Left lung (tissue), 10 donors: ENCODE data around the gene DSTYK. TPM values are rescaled to one million over a fixed set of nuclear protein-coding genes. Genes with fewer than 3 reads are reported as not detected.

Experiments used
- ATAC-seq: fragments of 200-7000 bp; cut with Tn5 transposase; one replicate; pipeline ENCODE4 v1.9.1; 2020; ENCODE audit warnings: moderate library complexity
- DNase-seq, 4 donors: peaks; one replicate each; pipeline ENCODE4 v3.0.0-alpha.2; 2013 to 2020
- H3K27ac ChIP-seq, 2 donors: fragments of 200-600 bp; sonication (generic) in 1 of 2; one replicate each; pipeline versions ENCODE4 v1.5.0 to v1.8.0; 2020 to 2021
- H3K27me3 ChIP-seq, 2 donors: fragments of 200-600 bp; sonication (generic) in 1 of 2; one replicate each; pipeline versions ENCODE4 v1.5.0 to v1.8.0; 2020 to 2021
- H3K36me3 ChIP-seq, 2 donors: fragments of 200-600 bp; sonication (generic) in 1 of 2; one replicate each; pipeline versions ENCODE4 v1.5.0 to v1.8.0; 2020 to 2021
- H3K4me1 ChIP-seq, 2 donors: fragments of 200-600 bp; one replicate each; pipeline ENCODE4 v1.8.0; 2021
- H3K4me3 ChIP-seq, 2 donors: fragments of 200-600 bp; sonication (generic) in 1 of 2; one replicate each; pipeline versions ENCODE4 v1.5.0 to v1.8.0; 2020 to 2021; ENCODE audit warnings: mild to moderate bottlenecking in 1 of 2
- H3K9me3 ChIP-seq, 2 donors: fragments of 200-600 bp; sonication (generic) in 1 of 2; one replicate each; pipeline versions ENCODE4 v1.5.0 to v1.8.0; 2020 to 2021
- CTCF ChIP-seq, 2 donors: fragments of 200-600 bp; sonication (generic) in 1 of 2; IDR thresholded peaks; one replicate each; pipeline versions ENCODE4 v1.5.0 to v1.8.0; 2021; ENCODE audit warnings: antibody characterized with exemption in 2 of 2
- intact Hi-C, 2 donors: fragments of 100-400 bp; cut with DNase I; formaldehyde crosslinking; loops; one replicate each; pipeline versions ENCODE4 v1.11.2 to v1.14.2; 2022
- polyA plus RNA-seq, 6 donors: library from polyadenylated mRNA; unstranded; fragments of 120-200 nt; gene quantifications; one replicate each; pipeline ENCODE4 v1.2.1, GENCODE V29; 2013; ENCODE audit not compliant: insufficient read length in 6 of 6
- total RNA-seq, 2 donors: library from RNA; stranded (reverse); fragmentation: NEBNext Ultra II Directional; extraction: Animal tissue kit (Norgen Biotek cat#: 25700); gene quantifications; one replicate each; pipeline ENCODE4 v1.2.1, GENCODE V29; 2021
- donor health status: DM: no; HTN: yes; CAD: no.
- donor health status: DM: no; HTN: no; CAD: no.

Gene DSTYK
- total and polyA plus RNA-seq, 8 donors: 11.1 to 18.4 (median 17.1) TPM

- Histone ChIP-seq H3K4me3 (no peak overlapping the region), H3K27ac (no peak overlapping the region), H3K9me3 (no peaks in the 10 kb centered on the region), H3K4me1 (peaks cover 10 to 16% of the 10 kb centered on the region in 2 donors), H3K36me3 (no peaks in the 10 kb centered on the region), H3K27me3 (no peaks in the 10 kb centered on the region)
- ATAC-seq (no peak), DNase-seq (no peak)
- no peak for TF ChIP-seq CTCF (IDR thresholded peaks at IDR 0.05)
- intact Hi-C loops: no loop called here
These were observed 35.0 kb upstream of the DSTYK start for GRCh38 chr1:205246351-205247119.

GRCh38 chr1:205245096-205245495 lies 33.6 kb upstream of the DSTYK start:
- intact Hi-C loops: no loop called here
- ATAC-seq (no peak), DNase-seq (no peak)
- Histone ChIP-seq H3K4me1 (peaks cover 10 to 16% of the 10 kb centered on the region in 2 donors), H3K27me3 (no peaks in the 10 kb centered on the region), H3K36me3 (no peaks in the 10 kb centered on the region), H3K27ac (no peak overlapping the region), H3K4me3 (no peak overlapping the region), H3K9me3 (no peaks in the 10 kb centered on the region)
- no peak for TF ChIP-seq CTCF (IDR thresholded peaks at IDR 0.05)

GRCh38 chr1:205244384-205244783 lies 32.9 kb upstream of the DSTYK start:
- no peak overlapping the region for H3K27ac ChIP-seq
- H3K9me3 ChIP-seq: no peaks in the 10 kb centered on the region
- no peak for TF ChIP-seq CTCF (IDR thresholded peaks at IDR 0.05)

GRCh38 chr1:205243350-205244191 lies 32.1 kb upstream of the DSTYK start:
- ATAC-seq (no peak), DNase-seq (no peak)
- intact Hi-C loops: no loop called here
- Histone ChIP-seq H3K36me3 (no peaks in the 10 kb centered on the region), H3K4me3 (no peak overlapping the region), H3K27ac (no peak overlapping the region), H3K4me1 (peaks cover 0 to 10% of the 10 kb centered on the region in 2 donors), H3K27me3 (no peaks in the 10 kb centered on the region), H3K9me3 (no peaks in the 10 kb centered on the region)
- TF ChIP-seq CTCF (IDR thresholded peaks at IDR 0.05): no peak

More at GRCh38 chr1:205244384-205244783, 32.9 kb upstream of the DSTYK start:
- H3K4me1 ChIP-seq: peaks cover 8 to 11% of the 10 kb centered on the region in 2 donors
- no peak overlapping the region for H3K4me3 ChIP-seq
- H3K36me3 ChIP-seq: no peaks in the 10 kb centered on the region
- intact Hi-C loops: no loop called here
- H3K27me3 ChIP-seq: no peaks in the 10 kb centered on the region
- ATAC-seq (no peak), DNase-seq (no peak)
